Testis (tissue), 2 donors: ENCODE data around the gene KRTAP19-6.

Source experiments
- POLR2A ChIP-seq: fragments of 450-650 bp; IDR thresholded peaks from one replicate; pipeline ENCODE4 v1.6.1; 2017; ENCODE audit warnings: antibody characterized with exemption, mild to moderate bottlenecking, moderate library complexity
- TF ChIP-seq, protein P1 (sequence below), 3 experiments: fragments of 450-650 bp in 2 of 3; fragments of 200-600 bp in 1 of 3; sonication (generic) in 1 of 3; IDR thresholded peaks; one replicate each; pipeline ENCODE4 v1.5.1; 2016 to 2019; ENCODE audit warnings: antibody characterized with exemption in 3 of 3, mild to moderate bottlenecking in 2 of 3, moderate library complexity in 1 of 3

DNA sequence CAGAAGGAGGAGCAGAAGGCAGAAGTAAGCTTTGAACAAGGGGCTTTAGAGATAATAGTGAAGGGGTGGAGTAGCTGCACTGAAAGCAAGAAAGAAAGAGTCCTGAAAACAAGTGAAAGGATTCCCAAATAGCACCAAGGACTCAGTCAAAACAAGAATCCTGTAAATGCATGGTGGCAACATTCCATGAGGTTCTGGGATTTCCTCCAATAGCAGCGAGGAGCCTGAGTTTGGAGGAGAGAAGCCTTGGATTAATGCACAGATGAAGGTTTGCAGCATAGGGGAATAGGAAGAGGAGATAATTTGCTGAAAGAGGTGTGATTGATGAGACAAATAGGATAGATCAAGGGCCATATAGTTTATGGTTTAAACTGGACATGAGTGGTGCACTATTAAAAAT is 37.7 kb upstream of the KRTAP19-6 start:
- TF ChIP-seq, protein P1, sequence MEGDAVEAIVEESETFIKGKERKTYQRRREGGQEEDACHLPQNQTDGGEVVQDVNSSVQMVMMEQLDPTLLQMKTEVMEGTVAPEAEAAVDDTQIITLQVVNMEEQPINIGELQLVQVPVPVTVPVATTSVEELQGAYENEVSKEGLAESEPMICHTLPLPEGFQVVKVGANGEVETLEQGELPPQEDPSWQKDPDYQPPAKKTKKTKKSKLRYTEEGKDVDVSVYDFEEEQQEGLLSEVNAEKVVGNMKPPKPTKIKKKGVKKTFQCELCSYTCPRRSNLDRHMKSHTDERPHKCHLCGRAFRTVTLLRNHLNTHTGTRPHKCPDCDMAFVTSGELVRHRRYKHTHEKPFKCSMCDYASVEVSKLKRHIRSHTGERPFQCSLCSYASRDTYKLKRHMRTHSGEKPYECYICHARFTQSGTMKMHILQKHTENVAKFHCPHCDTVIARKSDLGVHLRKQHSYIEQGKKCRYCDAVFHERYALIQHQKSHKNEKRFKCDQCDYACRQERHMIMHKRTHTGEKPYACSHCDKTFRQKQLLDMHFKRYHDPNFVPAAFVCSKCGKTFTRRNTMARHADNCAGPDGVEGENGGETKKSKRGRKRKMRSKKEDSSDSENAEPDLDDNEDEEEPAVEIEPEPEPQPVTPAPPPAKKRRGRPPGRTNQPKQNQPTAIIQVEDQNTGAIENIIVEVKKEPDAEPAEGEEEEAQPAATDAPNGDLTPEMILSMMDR (IDR thresholded peaks at IDR 0.05), result no peak
- no peak for TF ChIP-seq POLR2A
